ENCODE measurements around the gene CREB1.

- TF ChIP-seq, protein P1, sequence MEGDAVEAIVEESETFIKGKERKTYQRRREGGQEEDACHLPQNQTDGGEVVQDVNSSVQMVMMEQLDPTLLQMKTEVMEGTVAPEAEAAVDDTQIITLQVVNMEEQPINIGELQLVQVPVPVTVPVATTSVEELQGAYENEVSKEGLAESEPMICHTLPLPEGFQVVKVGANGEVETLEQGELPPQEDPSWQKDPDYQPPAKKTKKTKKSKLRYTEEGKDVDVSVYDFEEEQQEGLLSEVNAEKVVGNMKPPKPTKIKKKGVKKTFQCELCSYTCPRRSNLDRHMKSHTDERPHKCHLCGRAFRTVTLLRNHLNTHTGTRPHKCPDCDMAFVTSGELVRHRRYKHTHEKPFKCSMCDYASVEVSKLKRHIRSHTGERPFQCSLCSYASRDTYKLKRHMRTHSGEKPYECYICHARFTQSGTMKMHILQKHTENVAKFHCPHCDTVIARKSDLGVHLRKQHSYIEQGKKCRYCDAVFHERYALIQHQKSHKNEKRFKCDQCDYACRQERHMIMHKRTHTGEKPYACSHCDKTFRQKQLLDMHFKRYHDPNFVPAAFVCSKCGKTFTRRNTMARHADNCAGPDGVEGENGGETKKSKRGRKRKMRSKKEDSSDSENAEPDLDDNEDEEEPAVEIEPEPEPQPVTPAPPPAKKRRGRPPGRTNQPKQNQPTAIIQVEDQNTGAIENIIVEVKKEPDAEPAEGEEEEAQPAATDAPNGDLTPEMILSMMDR (conservative IDR thresholded peaks at IDR 0.05 in 1 of 2, IDR thresholded peaks at IDR 0.05 in 1 of 2; ENCODE audit: extremely low read depth in 1 of 2, insufficient read depth in 1 of 2, low read depth in 1 of 2, low read length in 2 of 2): no peak
- TF ChIP-seq EZH2 (IDR thresholded peaks at IDR 0.05; ENCODE audit: borderline replicate concordance, low read length): no peak
Observed at GRCh38 chr2:207561386-207562080, 31.8 kb downstream of the CREB1 start.
